MM.1S (cell line): ENCODE results near the gene EPM2A.

Experiments used
- DNase-seq: peaks from one replicate; pipeline ENCODE4 v3.0.0-alpha.2; 2015
- H2AFZ ChIP-seq: fragments of 300-600 bp; sonication (generic); 2 replicates; pipeline ENCODE4 v1.6.0; 2016; ENCODE audit warnings: antibody characterized with exemption, low read length
- H3F3A ChIP-seq: fragments of 300-600 bp; sonication (generic); 2 replicates; pipeline ENCODE4 v1.6.1; 2016; ENCODE audit warnings: mild to moderate bottlenecking, antibody characterized with exemption, low read length, moderate library complexity, mixed read lengths; ENCODE audit not compliant: insufficient read depth
- H3K27ac ChIP-seq: fragments of 300-600 bp; sonication (generic); 2 replicates; pipeline ENCODE4 v1.5.1; 2016; ENCODE audit warnings: mild to moderate bottlenecking, low read length
- H3K27me3 ChIP-seq: fragments of 300-600 bp; sonication (generic); replicated peaks from 2 replicates; pipeline ENCODE4 v1.6.0; 2016; ENCODE audit warnings: low read length; ENCODE audit not compliant: insufficient read depth
- H3K36me3 ChIP-seq: fragments of 300-600 bp; sonication (generic); replicated peaks from 2 replicates; pipeline ENCODE4 v1.6.1; 2016; ENCODE audit warnings: mild to moderate bottlenecking, low read length, mixed read lengths; ENCODE audit not compliant: insufficient read depth
- H3K4me1 ChIP-seq: fragments of 300-600 bp; sonication (generic); 2 replicates; pipeline ENCODE4 v1.6.1; 2016; ENCODE audit warnings: low read length, mixed read lengths
- H3K4me2 ChIP-seq: fragments of 300-600 bp; sonication (generic); 2 replicates; pipeline ENCODE4 v1.6.0; 2016; ENCODE audit warnings: low read depth, low read length
- H3K4me3 ChIP-seq: fragments of 300-600 bp; sonication (generic); 2 replicates; pipeline ENCODE4 v1.5.1; 2016; ENCODE audit warnings: low read length, mixed read lengths
- H3K79me2 ChIP-seq: fragments of 300-600 bp; sonication (generic); 2 replicates; pipeline ENCODE4 v1.6.1; 2016; ENCODE audit warnings: mixed run types, low read length, mixed read lengths
- H3K9ac ChIP-seq: fragments of 300-600 bp; sonication (generic); 2 replicates; pipeline ENCODE4 v1.6.1; 2016; ENCODE audit warnings: low read length, mixed read lengths
- H3K9me2 ChIP-seq: fragments of 300-600 bp; sonication (generic); replicated peaks from 2 replicates; pipeline ENCODE4 v1.6.1; 2016; ENCODE audit warnings: mild to moderate bottlenecking, low read length, mixed read lengths; ENCODE audit not compliant: insufficient read depth
- H3K9me3 ChIP-seq: fragments of 300-600 bp; sonication (generic); replicated peaks from 2 replicates; pipeline ENCODE4 v1.6.1; 2016; ENCODE audit warnings: mild to moderate bottlenecking, low read length, mixed read lengths; ENCODE audit not compliant: insufficient read depth
- H4K20me1 ChIP-seq: fragments of 300-600 bp; sonication (generic); 2 replicates; pipeline ENCODE4 v1.6.1; 2016; ENCODE audit warnings: mild to moderate bottlenecking, low read length, moderate library complexity, mixed read lengths; ENCODE audit not compliant: insufficient read depth
- CTCF ChIP-seq: fragments of 300-600 bp; sonication (generic); IDR thresholded peaks from 2 replicates; pipeline ENCODE4 v1.5.1; 2016; ENCODE audit warnings: antibody characterized with exemption, low read length, mixed read lengths
- EZH2 ChIP-seq: fragments of 300-600 bp; sonication (generic); optimal IDR thresholded peaks from 2 replicates; pipeline ENCODE3; 2017; ENCODE audit warnings: low read depth, mild to moderate bottlenecking, antibody characterized with exemption, low read length, mixed read lengths
- EZH2phosphoT487 ChIP-seq: fragments of 300-600 bp; sonication (generic); IDR thresholded peaks from 2 replicates; pipeline ENCODE4 v1.6.1; 2018; ENCODE audit warnings: antibody characterized with exemption, low read length

The EPM2A gene

GRCh38 chr6:145685932-145686331, 49.4 kb downstream of the EPM2A start:
- no peaks in the 10 kb centered on the region for H3F3A ChIP-seq
- H3K4me1 ChIP-seq, result no peaks in the 10 kb centered on the region
- no peaks in the 10 kb centered on the region for H3K79me2 ChIP-seq
- DNase-seq, result no peak
- no peak overlapping the region for H3K27ac ChIP-seq
- H2AFZ ChIP-seq, result no peak overlapping the region
- no peak overlapping the region for H3K4me2 ChIP-seq
- TF ChIP-seq EZH2 (no peak), EZH2phosphoT487 (no peak), CTCF (no peak)
- H3K36me3 ChIP-seq, result no peaks in the 10 kb centered on the region
- H3K9me3 ChIP-seq, result no peaks in the 10 kb centered on the region
- H3K9me2 ChIP-seq, result no peaks in the 10 kb centered on the region
- H3K9ac ChIP-seq, result no peak overlapping the region
- H3K4me3 ChIP-seq, result no peak overlapping the region
- no peaks in the 10 kb centered on the region for H4K20me1 ChIP-seq
- no peaks in the 10 kb centered on the region for H3K27me3 ChIP-seq

GRCh38 chr6:145681965-145682364, 53.4 kb downstream of the EPM2A start:
- Histone ChIP-seq H3K36me3 (no peaks in the 10 kb centered on the region), H3K27me3 (no peaks in the 10 kb centered on the region), H3K4me3 (no peak overlapping the region), H3K27ac (no peak overlapping the region), H3K9me2 (no peaks in the 10 kb centered on the region), H4K20me1 (no peaks in the 10 kb centered on the region), H3K9ac (no peak overlapping the region), H3K4me2 (no peak overlapping the region), H3F3A (no peaks in the 10 kb centered on the region), H3K79me2 (no peaks in the 10 kb centered on the region), H3K4me1 (no peaks in the 10 kb centered on the region), H3K9me3 (no peaks in the 10 kb centered on the region), H2AFZ (no peak overlapping the region)
- no peak for TF ChIP-seq EZH2
- no peak for TF ChIP-seq EZH2phosphoT487
- no peak for TF ChIP-seq CTCF
- DNase-seq, result no peak

- no peak overlapping the region for H3K27ac ChIP-seq
- no peaks in the 10 kb centered on the region for H3K9me3 ChIP-seq
- H2AFZ ChIP-seq, result no peak overlapping the region
- no peaks in the 10 kb centered on the region for H3K36me3 ChIP-seq
- no peak overlapping the region for H3K4me3 ChIP-seq
- no peaks in the 10 kb centered on the region for H3K4me1 ChIP-seq
- no peaks in the 10 kb centered on the region for H3F3A ChIP-seq
- H3K9ac ChIP-seq, result no peak overlapping the region
- no peaks in the 10 kb centered on the region for H3K9me2 ChIP-seq
- TF ChIP-seq CTCF (no peak), EZH2 (no peak), EZH2phosphoT487 (no peak)
- DNase-seq, result no peak
- H3K79me2 ChIP-seq, result no peaks in the 10 kb centered on the region
- H4K20me1 ChIP-seq, result no peaks in the 10 kb centered on the region
- H3K4me2 ChIP-seq, result no peak overlapping the region
- no peaks in the 10 kb centered on the region for H3K27me3 ChIP-seq
Measured at GRCh38 chr6:145673504-145673903, 61.8 kb downstream of the EPM2A start.

GRCh38 chr6:145670311-145670710, 65.0 kb downstream of the EPM2A start:
- no peaks in the 10 kb centered on the region for H4K20me1 ChIP-seq
- no peak overlapping the region for H3K4me2 ChIP-seq
- H3K9ac ChIP-seq, result no peak overlapping the region
- no peak for TF ChIP-seq CTCF
- TF ChIP-seq EZH2, result no peak
- TF ChIP-seq EZH2phosphoT487, result no peak
- no peaks in the 10 kb centered on the region for H3K9me3 ChIP-seq
- no peak overlapping the region for H3K27ac ChIP-seq
- no peak for DNase-seq
- no peak overlapping the region for H2AFZ ChIP-seq
- no peaks in the 10 kb centered on the region for H3K36me3 ChIP-seq
- no peaks in the 10 kb centered on the region for H3K9me2 ChIP-seq
- H3K27me3 ChIP-seq, result no peaks in the 10 kb centered on the region
- no peaks in the 10 kb centered on the region for H3K79me2 ChIP-seq
- no peaks in the 10 kb centered on the region for H3K4me1 ChIP-seq
- no peaks in the 10 kb centered on the region for H3F3A ChIP-seq
- no peak overlapping the region for H3K4me3 ChIP-seq
